ENCODE measurements around the gene LMAN1L. TPM values are rescaled to one million over a fixed set of nuclear protein-coding genes. Genes with fewer than 3 reads are reported as not detected.
A peak's percentile ranks its signal among the peaks of the same experiment; 100 is the strongest.

Gene LMAN1L
- total RNA-seq, 2 donors from 2014 or later: not detected

DNA sequence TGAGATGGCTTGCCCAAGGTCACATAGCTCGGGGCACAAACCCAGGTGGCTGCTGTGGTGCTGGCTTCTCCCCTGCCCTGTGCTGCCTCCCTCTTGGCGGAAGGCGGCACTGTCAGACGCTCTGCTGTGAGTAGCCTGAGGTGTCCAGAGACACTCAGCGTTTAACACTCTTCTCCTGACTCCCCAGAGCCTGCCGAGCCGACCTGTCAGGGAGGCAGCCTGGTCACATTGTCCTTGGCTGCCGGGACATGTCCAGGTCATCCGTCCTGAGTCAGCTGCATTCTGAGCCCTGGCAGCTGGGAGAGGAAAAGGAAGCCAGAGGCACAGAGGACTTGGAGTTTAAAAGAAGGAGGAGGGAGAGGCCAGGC lies 4.7 kb downstream of the LMAN1L start:
- peak; percentile 66 for DNase-seq
- peak overlapping the region in 1 of 2 donors; percentile 22 for H3K9ac ChIP-seq (ENCODE audit: low read depth in 2 of 2, low read length in 2 of 2)
- H3K4me3 ChIP-seq: no peak overlapping the region
- H3K9me3 ChIP-seq: no peaks in the 10 kb centered on the region
- H3K27me3 ChIP-seq: no peaks in the 10 kb centered on the region
- TF ChIP-seq, protein P1, sequence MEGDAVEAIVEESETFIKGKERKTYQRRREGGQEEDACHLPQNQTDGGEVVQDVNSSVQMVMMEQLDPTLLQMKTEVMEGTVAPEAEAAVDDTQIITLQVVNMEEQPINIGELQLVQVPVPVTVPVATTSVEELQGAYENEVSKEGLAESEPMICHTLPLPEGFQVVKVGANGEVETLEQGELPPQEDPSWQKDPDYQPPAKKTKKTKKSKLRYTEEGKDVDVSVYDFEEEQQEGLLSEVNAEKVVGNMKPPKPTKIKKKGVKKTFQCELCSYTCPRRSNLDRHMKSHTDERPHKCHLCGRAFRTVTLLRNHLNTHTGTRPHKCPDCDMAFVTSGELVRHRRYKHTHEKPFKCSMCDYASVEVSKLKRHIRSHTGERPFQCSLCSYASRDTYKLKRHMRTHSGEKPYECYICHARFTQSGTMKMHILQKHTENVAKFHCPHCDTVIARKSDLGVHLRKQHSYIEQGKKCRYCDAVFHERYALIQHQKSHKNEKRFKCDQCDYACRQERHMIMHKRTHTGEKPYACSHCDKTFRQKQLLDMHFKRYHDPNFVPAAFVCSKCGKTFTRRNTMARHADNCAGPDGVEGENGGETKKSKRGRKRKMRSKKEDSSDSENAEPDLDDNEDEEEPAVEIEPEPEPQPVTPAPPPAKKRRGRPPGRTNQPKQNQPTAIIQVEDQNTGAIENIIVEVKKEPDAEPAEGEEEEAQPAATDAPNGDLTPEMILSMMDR (IDR thresholded peaks at IDR 0.05): peak; percentile 38
- no peaks in the 10 kb centered on the region for H3K36me3 ChIP-seq
- H3K27ac ChIP-seq: peak overlapping the region; percentile 33
- intact Hi-C loops (cut with DNase I): no loop called here
- H3K4me1 ChIP-seq: peaks cover 15% of the 10 kb centered on the region

DNA sequence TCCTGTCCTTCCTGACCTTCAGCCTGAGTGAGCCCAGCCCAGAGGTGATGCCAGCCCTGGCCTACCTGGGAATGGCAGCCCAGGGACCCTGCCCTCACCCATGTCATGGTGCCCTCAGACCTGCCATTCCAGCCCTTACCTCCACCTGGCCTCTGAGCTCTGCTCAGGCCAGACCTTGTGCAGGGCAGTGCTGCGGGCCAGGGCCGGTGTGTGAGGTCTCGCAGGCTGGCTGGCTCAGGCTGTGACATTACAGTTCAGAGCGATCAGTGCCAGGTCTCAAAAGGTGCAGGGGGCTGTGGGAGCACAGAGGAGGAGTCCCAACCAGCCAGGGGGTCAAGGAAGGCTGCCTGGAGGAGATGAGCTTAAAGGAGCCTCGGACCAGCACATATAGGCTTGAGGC lies 7.4 kb downstream of the LMAN1L start:
- intact Hi-C loops (cut with DNase I): no loop called here

DNA sequence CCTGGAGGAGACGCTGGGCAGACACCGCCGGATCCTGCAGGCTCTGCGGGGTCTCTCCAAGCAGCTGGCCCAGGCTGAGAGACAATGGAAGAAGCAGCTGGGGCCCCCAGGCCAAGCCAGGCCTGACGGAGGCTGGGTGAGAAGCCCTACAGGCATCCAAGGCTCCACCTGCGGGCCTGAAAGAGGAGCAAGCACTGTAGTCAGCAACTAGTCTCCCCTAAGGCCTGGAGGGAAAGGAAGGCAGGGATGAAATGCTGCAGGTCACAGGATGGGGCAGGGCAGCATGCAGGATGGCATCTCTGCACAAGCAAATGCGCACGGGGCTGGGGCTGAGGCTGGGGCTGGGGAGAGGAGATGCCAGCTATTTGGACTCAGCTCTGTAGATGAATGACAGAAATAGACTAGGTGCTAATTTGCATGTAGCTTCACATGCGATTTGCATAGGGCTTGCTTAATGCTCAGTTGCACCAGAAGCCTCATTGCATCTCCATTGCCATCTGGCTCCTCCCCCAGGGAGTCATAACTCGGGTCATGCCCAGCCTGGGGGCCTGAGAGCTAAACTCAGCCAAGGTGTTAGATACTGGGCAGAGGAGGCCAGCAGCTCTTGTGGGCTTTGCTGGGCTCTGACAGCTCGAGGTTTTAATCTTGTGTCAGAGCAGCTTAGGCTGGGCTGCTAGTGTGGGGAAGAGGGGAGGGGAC lies 8.6 kb downstream of the LMAN1L start:
- H3K4me3 ChIP-seq: no peak overlapping the region
- no peaks in the 10 kb centered on the region for H3K36me3 ChIP-seq
- no peak overlapping the region for H3K9ac ChIP-seq (ENCODE audit: low read depth in 2 of 2, low read length in 2 of 2)
- no peaks in the 10 kb centered on the region for H3K27me3 ChIP-seq
- H3K9me3 ChIP-seq: no peaks in the 10 kb centered on the region
- no peak for DNase-seq
- no peak overlapping the region for H3K27ac ChIP-seq
- TF ChIP-seq, protein P1 (IDR thresholded peaks at IDR 0.05): no peak
- intact Hi-C loops (cut with DNase I): no loop called here
- H3K4me1 ChIP-seq: peaks cover 12% of the 10 kb centered on the region

More for the DNA sequence above, 7.4 kb downstream of the LMAN1L start:
- H3K4me1 ChIP-seq: peaks cover 14% of the 10 kb centered on the region
- H3K4me3 ChIP-seq: no peak overlapping the region
- H3K27ac ChIP-seq: no peak overlapping the region
- no peaks in the 10 kb centered on the region for H3K9me3 ChIP-seq
- no peaks in the 10 kb centered on the region for H3K36me3 ChIP-seq
- no peaks in the 10 kb centered on the region for H3K27me3 ChIP-seq
- no peak for DNase-seq
- TF ChIP-seq, protein P1 (IDR thresholded peaks at IDR 0.05): no peak
- no peak overlapping the region for H3K9ac ChIP-seq (ENCODE audit: low read depth in 2 of 2, low read length in 2 of 2)

DNA sequence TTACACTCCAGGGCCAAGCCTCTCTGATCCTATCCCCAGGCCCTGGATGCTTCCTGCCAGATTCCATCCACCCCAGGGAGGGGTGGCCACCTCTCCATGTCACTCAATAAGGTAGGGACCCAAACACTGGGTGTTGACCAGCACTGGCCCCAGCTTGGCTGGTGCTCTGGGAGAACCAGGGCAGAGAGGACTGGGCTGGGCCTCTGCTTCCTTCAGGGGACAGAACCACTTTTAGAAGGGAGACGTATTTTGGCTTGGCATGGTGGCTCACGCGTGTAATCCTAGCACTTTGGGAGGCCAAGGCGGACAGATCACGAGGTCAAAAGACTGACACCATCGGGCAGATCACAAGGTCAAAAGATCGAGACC lies 9.1 kb downstream of the LMAN1L start:
- H3K9ac ChIP-seq (ENCODE audit: low read depth in 2 of 2, low read length in 2 of 2): no peak overlapping the region
- DNase-seq: no peak
- TF ChIP-seq, protein P1 (IDR thresholded peaks at IDR 0.05): no peak
- H3K36me3 ChIP-seq: no peaks in the 10 kb centered on the region
- peaks cover 12% of the 10 kb centered on the region for H3K4me1 ChIP-seq
- no peak overlapping the region for H3K4me3 ChIP-seq
- intact Hi-C loops (cut with DNase I): no loop called here
- no peaks in the 10 kb centered on the region for H3K9me3 ChIP-seq
- no peaks in the 10 kb centered on the region for H3K27me3 ChIP-seq
- H3K27ac ChIP-seq: no peak overlapping the region

DNA sequence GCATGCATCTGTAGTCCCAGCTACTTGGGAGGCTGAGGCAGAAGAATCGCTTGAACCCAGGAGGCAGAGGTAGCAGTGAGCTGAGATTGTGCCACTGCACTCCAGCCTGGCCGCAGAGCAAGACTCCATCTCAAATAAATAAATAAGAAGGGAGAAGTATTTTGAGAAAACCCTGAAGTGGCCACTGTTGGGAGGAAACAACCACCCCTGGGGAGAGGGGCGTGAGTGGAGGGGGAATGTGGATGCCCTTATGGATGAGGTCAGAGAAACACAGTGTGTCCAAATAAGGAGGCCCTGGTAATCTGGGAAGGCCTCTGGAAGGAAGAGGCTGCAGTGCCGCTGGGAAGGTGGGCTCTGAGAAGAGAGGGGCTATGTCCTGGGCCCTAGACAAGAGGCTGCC lies 9.6 kb downstream of the LMAN1L start:
- Histone ChIP-seq H3K9ac (ENCODE audit: low read depth in 2 of 2, low read length in 2 of 2) (no peak overlapping the region), H3K36me3 (no peaks in the 10 kb centered on the region), H3K4me3 (no peak overlapping the region), H3K4me1 (peaks cover 12% of the 10 kb centered on the region), H3K27ac (no peak overlapping the region), H3K9me3 (no peaks in the 10 kb centered on the region), H3K27me3 (peaks cover 3% of the 10 kb centered on the region)
- TF ChIP-seq, protein P1 (IDR thresholded peaks at IDR 0.05): no peak
- intact Hi-C loops (cut with DNase I): no loop called here
- DNase-seq: no peak
